GM12875 (cell line): ENCODE measurements around the gene SPDYC.
"Not testable (repeated sequence)": the region's sequence is repeated elsewhere in the genome, so short reads cannot be mapped to it uniquely, and the experiment has no call there.

ENCODE experiments used
- H3K4me3 ChIP-seq: one replicate; pipeline ENCODE4 v1.5.1; 2011; ENCODE audit warnings: low read depth, low read length, control low read depth
- TF ChIP-seq, protein P1 (sequence below): IDR thresholded peaks from 2 replicates; pipeline ENCODE4 v1.5.1; 2011; ENCODE audit warnings: low read depth, mild to moderate bottlenecking, control low read depth, inconsistent platforms, low read length, moderate library complexity, borderline replicate concordance; ENCODE audit not compliant: insufficient read depth

SPDYC gene

DNA sequence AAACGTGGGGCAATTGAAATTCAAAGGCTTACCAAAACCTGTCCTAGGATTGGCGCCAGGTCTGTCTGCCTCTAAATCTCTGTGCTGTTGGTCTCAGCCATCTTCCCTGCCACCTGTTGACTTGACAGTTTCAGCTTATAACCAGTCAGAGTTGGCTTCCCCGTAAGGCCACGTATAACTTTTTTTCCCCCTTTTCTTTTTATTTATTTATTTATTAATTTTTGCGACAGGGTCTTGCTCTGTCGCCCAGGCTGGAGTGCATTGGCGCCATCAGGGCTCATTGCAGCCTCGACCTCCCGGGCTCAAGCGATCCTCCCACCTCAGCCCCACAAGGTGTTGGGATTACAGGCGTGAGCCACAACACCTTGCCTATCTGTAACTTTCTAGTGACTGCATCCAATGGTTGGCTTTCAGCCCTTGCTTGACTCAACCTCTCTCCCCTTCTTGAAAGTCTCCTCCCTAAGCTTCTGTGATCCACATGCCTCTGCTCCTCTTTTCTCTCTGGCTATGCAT, 34.3 kb upstream of the SPDYC start:
- H3K4me3 ChIP-seq: peak overlapping the region; percentile 99
- TF ChIP-seq, protein P1, sequence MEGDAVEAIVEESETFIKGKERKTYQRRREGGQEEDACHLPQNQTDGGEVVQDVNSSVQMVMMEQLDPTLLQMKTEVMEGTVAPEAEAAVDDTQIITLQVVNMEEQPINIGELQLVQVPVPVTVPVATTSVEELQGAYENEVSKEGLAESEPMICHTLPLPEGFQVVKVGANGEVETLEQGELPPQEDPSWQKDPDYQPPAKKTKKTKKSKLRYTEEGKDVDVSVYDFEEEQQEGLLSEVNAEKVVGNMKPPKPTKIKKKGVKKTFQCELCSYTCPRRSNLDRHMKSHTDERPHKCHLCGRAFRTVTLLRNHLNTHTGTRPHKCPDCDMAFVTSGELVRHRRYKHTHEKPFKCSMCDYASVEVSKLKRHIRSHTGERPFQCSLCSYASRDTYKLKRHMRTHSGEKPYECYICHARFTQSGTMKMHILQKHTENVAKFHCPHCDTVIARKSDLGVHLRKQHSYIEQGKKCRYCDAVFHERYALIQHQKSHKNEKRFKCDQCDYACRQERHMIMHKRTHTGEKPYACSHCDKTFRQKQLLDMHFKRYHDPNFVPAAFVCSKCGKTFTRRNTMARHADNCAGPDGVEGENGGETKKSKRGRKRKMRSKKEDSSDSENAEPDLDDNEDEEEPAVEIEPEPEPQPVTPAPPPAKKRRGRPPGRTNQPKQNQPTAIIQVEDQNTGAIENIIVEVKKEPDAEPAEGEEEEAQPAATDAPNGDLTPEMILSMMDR: no peak

DNA sequence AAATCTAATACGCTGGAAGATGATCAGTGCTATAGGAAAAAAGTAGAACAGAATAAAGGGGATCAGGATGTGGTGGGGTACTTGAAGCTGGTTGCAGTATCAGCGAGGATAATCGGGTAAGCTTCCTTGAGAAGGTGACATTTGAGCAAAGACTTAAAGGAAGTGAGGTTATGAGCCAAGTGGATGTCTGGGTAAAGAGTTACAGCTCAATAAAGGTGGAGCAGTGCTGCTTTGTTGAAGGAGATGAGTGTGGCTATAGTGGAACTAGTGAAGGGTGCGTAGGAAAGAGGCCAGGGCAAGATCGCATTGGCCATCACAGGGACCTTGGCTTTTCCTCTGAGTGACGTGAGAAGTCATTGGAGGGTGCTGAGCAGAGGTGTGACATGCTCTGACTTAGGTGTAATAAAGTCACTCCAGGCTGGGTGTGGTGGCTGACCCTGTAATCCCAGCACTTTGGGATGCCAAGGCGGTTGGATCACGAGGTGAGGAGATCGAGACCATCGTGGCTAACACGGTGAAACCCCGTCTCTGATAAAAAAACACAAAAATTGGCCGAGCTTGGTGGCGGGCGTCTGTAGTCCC, 33.4 kb upstream of the SPDYC start:
- H3K4me3 ChIP-seq: no peak overlapping the region
- TF ChIP-seq, protein P1: no peak

DNA sequence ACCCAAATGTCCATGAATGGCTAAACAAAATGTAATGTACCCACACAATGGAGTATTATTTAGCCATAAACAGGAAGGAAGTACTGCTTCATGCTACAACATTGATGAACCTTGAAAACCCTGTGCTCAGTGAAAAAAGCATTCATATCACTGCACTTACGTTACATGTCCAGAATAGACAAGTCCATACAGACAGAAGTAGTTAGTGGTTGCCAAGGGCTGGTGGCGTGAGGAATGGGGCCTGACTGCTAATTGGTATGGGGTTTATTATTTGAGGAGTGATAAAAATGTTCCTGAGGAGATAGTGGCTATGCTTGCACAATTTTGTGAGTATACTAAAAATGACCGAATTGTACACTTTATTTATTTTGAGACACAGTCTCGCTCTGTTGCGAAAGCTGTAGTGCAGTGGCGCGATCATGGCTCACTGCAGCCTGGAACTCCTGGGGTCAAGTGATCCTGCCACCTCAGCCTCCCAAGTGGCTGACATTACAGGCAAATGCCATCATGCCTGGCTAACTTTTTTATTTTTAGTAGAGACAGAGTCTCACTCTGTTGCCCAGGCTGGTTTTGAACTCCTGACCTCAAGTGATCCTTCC, 28.0 kb upstream of the SPDYC start:
- TF ChIP-seq, protein P1: no peak
- no peak overlapping the region for H3K4me3 ChIP-seq

DNA sequence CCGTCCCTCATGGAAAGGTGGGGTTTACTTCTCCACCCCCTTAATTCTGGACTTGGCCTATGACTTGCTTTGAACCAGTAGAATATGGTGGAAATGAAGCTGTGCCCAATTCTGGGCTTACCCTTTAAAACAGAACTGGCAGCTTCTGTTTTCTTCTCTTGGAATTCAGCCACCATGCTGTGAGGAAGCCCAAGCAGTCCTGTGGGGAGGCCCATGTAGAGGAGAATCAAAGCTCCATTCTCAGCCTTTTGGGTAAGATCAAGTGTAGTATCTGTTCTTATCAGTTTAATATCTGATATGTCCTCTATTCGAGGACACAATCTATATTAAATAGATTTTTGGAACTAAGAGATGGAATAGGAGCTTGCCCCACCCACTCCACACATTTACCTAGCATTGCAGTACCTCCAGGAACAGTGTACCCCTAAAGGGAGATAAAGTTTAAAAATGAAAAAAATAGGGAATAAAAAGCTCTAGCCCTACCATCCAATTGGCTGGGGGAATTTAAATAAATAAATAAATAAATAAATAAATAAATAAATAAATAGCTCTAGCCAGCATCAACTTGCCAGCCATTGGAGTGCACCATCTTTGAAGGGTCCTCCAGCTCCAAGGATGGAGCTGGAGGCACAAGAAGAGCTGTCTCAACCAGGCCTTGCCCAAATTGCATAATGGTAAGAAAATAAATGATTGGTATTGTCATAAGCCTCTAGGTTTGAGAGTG, 22.5 kb upstream of the SPDYC start:
- no peak overlapping the region for H3K4me3 ChIP-seq
- TF ChIP-seq, protein P1: no peak

DNA sequence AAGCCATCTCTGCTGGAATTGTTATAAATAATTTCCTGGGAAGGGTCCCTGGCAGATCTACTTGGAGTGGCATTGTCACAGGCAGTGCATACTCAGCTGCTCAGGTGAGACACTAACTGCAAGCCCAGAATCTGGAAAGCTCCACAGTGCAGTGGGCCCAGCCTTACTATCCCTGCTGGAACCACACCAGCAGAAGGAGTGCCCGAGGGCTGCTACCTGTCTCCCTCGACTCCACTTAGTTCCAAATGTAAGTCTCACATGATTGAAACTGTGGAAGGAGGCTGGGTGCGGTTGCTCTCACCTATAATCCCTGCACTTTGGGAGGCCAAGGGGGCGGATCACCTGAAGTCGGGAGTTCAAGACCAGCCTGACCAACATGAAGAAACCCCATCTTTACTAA, 21.4 kb upstream of the SPDYC start:
- H3K4me3 ChIP-seq: no peak overlapping the region

DNA sequence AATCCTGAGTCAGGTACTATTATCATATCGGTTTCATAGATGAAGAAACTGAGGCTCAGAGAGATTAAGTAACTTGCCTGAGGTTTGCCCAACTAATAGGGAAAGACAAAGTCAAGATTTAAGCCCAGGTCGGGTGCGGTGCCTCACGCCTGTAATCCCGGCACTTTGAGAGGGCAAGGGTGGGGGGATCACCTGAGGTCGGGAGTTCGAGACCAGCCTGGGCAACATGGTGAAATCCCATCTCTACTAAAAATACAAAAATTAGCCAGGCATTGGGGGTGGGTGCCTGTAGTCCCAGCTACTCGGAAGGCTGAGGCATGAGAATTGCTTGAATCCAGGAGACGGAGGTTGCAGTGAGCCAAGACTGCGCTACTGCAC, 19.9 kb upstream of the SPDYC start:
- not testable (repeated sequence) for H3K4me3 ChIP-seq

More for the DNA sequence above, 21.4 kb upstream of the SPDYC start:
- TF ChIP-seq, protein P1: no peak

DNA sequence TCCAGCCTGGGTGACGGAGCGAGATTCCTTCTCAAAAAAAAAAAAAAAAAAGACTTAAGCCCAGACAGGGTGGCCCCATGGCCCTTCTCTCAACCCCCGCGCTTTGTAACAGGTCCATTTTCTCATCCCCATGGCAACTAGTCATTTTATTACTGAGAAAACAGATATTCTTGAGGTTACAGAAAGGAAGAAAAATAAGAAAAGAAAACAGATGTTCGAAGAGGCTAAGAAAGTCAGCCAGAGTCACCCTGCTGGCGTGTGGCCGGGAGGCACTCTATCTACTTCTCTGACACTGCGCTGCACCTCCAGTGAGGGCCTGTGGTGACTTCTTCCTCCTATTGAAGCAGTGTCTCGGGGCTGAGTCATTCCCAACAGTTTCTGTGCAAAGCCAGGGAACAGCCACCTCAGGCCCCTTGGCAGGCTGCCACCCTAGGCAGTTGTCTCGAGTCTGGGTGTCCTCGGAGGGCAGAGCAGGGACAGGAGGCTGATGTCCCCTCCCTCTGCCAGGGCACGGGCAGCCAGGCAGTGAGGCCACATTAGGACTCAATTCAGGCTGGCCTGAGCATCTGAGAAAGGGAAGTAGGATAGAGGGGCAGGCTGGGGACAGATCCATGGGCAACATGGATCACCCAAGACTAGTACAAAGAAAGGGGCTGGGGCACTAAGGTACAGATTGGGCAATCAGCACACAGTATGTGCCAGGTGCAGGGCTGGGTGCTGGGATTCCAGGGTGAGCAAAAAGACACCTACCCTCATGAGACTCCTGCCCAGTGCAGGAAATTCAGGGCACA, 19.3 kb upstream of the SPDYC start:
- peak overlapping the region; percentile 19 for H3K4me3 ChIP-seq

More for the DNA sequence above, 19.3 kb upstream of the SPDYC start:
- TF ChIP-seq, protein P1: no peak
